NB4 (cell line): ENCODE data around the gene ZNF778.
"Not testable (repeated sequence)": the region's sequence is repeated elsewhere in the genome, so short reads cannot be mapped to it uniquely, and the experiment has no call there.

ENCODE experiments used
- CTCF ChIP-seq: IDR thresholded peaks from one replicate; pipeline ENCODE4 v1.5.1; 2012; ENCODE audit warnings: low read depth, low read length
- MAX ChIP-seq: IDR thresholded peaks from 2 replicates; pipeline ENCODE4 v1.6.1; 2011; ENCODE audit warnings: low read depth, low read length
- POLR2A ChIP-seq: IDR thresholded peaks from 2 replicates; pipeline ENCODE4 v1.6.1; 2011; ENCODE audit warnings: mild to moderate bottlenecking; ENCODE audit not compliant: insufficient read length; ENCODE audit errors: extremely low read depth

DNA sequence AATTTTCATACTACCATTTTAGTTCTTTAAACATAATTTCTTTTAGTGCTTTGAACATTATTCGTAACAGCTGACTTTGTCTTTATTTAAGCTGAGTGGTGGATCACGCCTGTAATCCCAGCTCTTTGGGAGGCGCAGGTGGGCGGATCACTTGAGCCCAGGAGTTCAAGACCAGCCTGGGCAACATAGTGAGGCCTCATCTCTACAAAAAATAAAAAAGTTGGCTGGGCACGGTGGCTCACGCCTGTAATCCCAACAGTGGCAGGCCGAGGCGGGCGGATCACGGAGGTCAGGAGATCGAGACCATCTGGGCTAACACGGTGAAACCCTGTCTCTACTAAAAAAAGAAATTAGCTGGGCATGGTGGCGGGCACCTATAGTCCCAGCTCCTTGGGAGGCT lies 42.4 kb downstream of the ZNF778 start:
- TF ChIP-seq CTCF, POLR2A, MAX: not testable (repeated sequence)
